MM.1S (cell line): ENCODE measurements around the gene ZNF621.

Source experiments
- DNase-seq: peaks from one replicate; pipeline ENCODE4 v3.0.0-alpha.2; 2015
- H2AFZ ChIP-seq: fragments of 300-600 bp; sonication (generic); 2 replicates; pipeline ENCODE4 v1.6.0; 2016; ENCODE audit warnings: antibody characterized with exemption, low read length
- H3F3A ChIP-seq: fragments of 300-600 bp; sonication (generic); 2 replicates; pipeline ENCODE4 v1.6.1; 2016; ENCODE audit warnings: mild to moderate bottlenecking, antibody characterized with exemption, low read length, moderate library complexity, mixed read lengths; ENCODE audit not compliant: insufficient read depth
- H3K27ac ChIP-seq: fragments of 300-600 bp; sonication (generic); 2 replicates; pipeline ENCODE4 v1.5.1; 2016; ENCODE audit warnings: mild to moderate bottlenecking, low read length
- H3K27me3 ChIP-seq: fragments of 300-600 bp; sonication (generic); replicated peaks from 2 replicates; pipeline ENCODE4 v1.6.0; 2016; ENCODE audit warnings: low read length; ENCODE audit not compliant: insufficient read depth
- H3K36me3 ChIP-seq: fragments of 300-600 bp; sonication (generic); replicated peaks from 2 replicates; pipeline ENCODE4 v1.6.1; 2016; ENCODE audit warnings: mild to moderate bottlenecking, low read length, mixed read lengths; ENCODE audit not compliant: insufficient read depth
- H3K4me1 ChIP-seq: fragments of 300-600 bp; sonication (generic); 2 replicates; pipeline ENCODE4 v1.6.1; 2016; ENCODE audit warnings: low read length, mixed read lengths
- H3K4me2 ChIP-seq: fragments of 300-600 bp; sonication (generic); 2 replicates; pipeline ENCODE4 v1.6.0; 2016; ENCODE audit warnings: low read depth, low read length
- H3K4me3 ChIP-seq: fragments of 300-600 bp; sonication (generic); 2 replicates; pipeline ENCODE4 v1.5.1; 2016; ENCODE audit warnings: low read length, mixed read lengths
- H3K79me2 ChIP-seq: fragments of 300-600 bp; sonication (generic); 2 replicates; pipeline ENCODE4 v1.6.1; 2016; ENCODE audit warnings: mixed run types, low read length, mixed read lengths
- H3K9ac ChIP-seq: fragments of 300-600 bp; sonication (generic); 2 replicates; pipeline ENCODE4 v1.6.1; 2016; ENCODE audit warnings: low read length, mixed read lengths
- H3K9me2 ChIP-seq: fragments of 300-600 bp; sonication (generic); replicated peaks from 2 replicates; pipeline ENCODE4 v1.6.1; 2016; ENCODE audit warnings: mild to moderate bottlenecking, low read length, mixed read lengths; ENCODE audit not compliant: insufficient read depth
- H3K9me3 ChIP-seq: fragments of 300-600 bp; sonication (generic); replicated peaks from 2 replicates; pipeline ENCODE4 v1.6.1; 2016; ENCODE audit warnings: mild to moderate bottlenecking, low read length, mixed read lengths; ENCODE audit not compliant: insufficient read depth
- H4K20me1 ChIP-seq: fragments of 300-600 bp; sonication (generic); 2 replicates; pipeline ENCODE4 v1.6.1; 2016; ENCODE audit warnings: mild to moderate bottlenecking, low read length, moderate library complexity, mixed read lengths; ENCODE audit not compliant: insufficient read depth
- CTCF ChIP-seq: fragments of 300-600 bp; sonication (generic); IDR thresholded peaks from 2 replicates; pipeline ENCODE4 v1.5.1; 2016; ENCODE audit warnings: antibody characterized with exemption, low read length, mixed read lengths
- EZH2 ChIP-seq: fragments of 300-600 bp; sonication (generic); optimal IDR thresholded peaks from 2 replicates; pipeline ENCODE3; 2017; ENCODE audit warnings: low read depth, mild to moderate bottlenecking, antibody characterized with exemption, low read length, mixed read lengths
- EZH2phosphoT487 ChIP-seq: fragments of 300-600 bp; sonication (generic); IDR thresholded peaks from 2 replicates; pipeline ENCODE4 v1.6.1; 2018; ENCODE audit warnings: antibody characterized with exemption, low read length

Gene ZNF621

GRCh38 chr3:40566694-40567093 is 41.9 kb downstream of the ZNF621 start:
- Histone ChIP-seq H3K9me2 (no peaks in the 10 kb centered on the region), H3K36me3 (no peaks in the 10 kb centered on the region), H3K9me3 (no peaks in the 10 kb centered on the region), H3K9ac (no peak overlapping the region), H3F3A (no peaks in the 10 kb centered on the region), H3K4me2 (no peak overlapping the region), H3K79me2 (no peaks in the 10 kb centered on the region), H3K4me1 (no peaks in the 10 kb centered on the region), H2AFZ (no peak overlapping the region), H3K27me3 (no peaks in the 10 kb centered on the region), H4K20me1 (no peaks in the 10 kb centered on the region), H3K27ac (no peak overlapping the region), H3K4me3 (no peak overlapping the region)
- no peak for DNase-seq
- no peak for TF ChIP-seq EZH2
- no peak for TF ChIP-seq CTCF
- no peak for TF ChIP-seq EZH2phosphoT487

GRCh38 chr3:40572588-40572987 is 47.8 kb downstream of the ZNF621 start:
- Histone ChIP-seq H3K9ac (no peak overlapping the region), H3K4me3 (no peak overlapping the region), H3K27ac (no peak overlapping the region), H3K36me3 (no peaks in the 10 kb centered on the region), H3K4me2 (no peak overlapping the region), H3K4me1 (no peaks in the 10 kb centered on the region), H3K9me3 (no peaks in the 10 kb centered on the region), H2AFZ (no peak overlapping the region), H4K20me1 (no peaks in the 10 kb centered on the region), H3K79me2 (no peaks in the 10 kb centered on the region), H3K9me2 (no peaks in the 10 kb centered on the region), H3F3A (no peaks in the 10 kb centered on the region), H3K27me3 (no peaks in the 10 kb centered on the region)
- no peak for DNase-seq
- no peak for TF ChIP-seq EZH2
- no peak for TF ChIP-seq CTCF
- no peak for TF ChIP-seq EZH2phosphoT487

- H3K4me3 ChIP-seq: no peak overlapping the region
- no peaks in the 10 kb centered on the region for H3K79me2 ChIP-seq
- no peaks in the 10 kb centered on the region for H3K36me3 ChIP-seq
- no peak for DNase-seq
- no peaks in the 10 kb centered on the region for H3K9me3 ChIP-seq
- H4K20me1 ChIP-seq: no peaks in the 10 kb centered on the region
- H3F3A ChIP-seq: no peaks in the 10 kb centered on the region
- H2AFZ ChIP-seq: no peak overlapping the region
- H3K9ac ChIP-seq: no peak overlapping the region
- no peaks in the 10 kb centered on the region for H3K4me1 ChIP-seq
- H3K27me3 ChIP-seq: no peaks in the 10 kb centered on the region
- H3K9me2 ChIP-seq: no peaks in the 10 kb centered on the region
- no peak for TF ChIP-seq EZH2
- TF ChIP-seq CTCF: no peak
- no peak for TF ChIP-seq EZH2phosphoT487
- no peak overlapping the region for H3K27ac ChIP-seq
- H3K4me2 ChIP-seq: no peak overlapping the region
Measured at GRCh38 chr3:40574050-40574449, 49.3 kb downstream of the ZNF621 start.

- no peak overlapping the region for H3K27ac ChIP-seq
- no peaks in the 10 kb centered on the region for H3K79me2 ChIP-seq
- H3K4me1 ChIP-seq: no peaks in the 10 kb centered on the region
- H3K4me3 ChIP-seq: no peak overlapping the region
- no peaks in the 10 kb centered on the region for H3K9me2 ChIP-seq
- DNase-seq: no peak
- no peaks in the 10 kb centered on the region for H4K20me1 ChIP-seq
- no peak overlapping the region for H3K9ac ChIP-seq
- no peak overlapping the region for H3K4me2 ChIP-seq
- no peaks in the 10 kb centered on the region for H3F3A ChIP-seq
- H3K9me3 ChIP-seq: no peaks in the 10 kb centered on the region
- no peaks in the 10 kb centered on the region for H3K36me3 ChIP-seq
- no peaks in the 10 kb centered on the region for H3K27me3 ChIP-seq
- TF ChIP-seq EZH2phosphoT487: no peak
- TF ChIP-seq CTCF: no peak
- no peak for TF ChIP-seq EZH2
- no peak overlapping the region for H2AFZ ChIP-seq
Measured at GRCh38 chr3:40574661-40575060, 49.9 kb downstream of the ZNF621 start.
